Measurements from ENCODE around the gene CAPN13. TPM values are rescaled to one million over a fixed set of nuclear protein-coding genes. Genes with fewer than 3 reads are reported as not detected.

The CAPN13 gene
- total RNA-seq, 1 donor from 2014 or later, result under 0.01 TPM

GRCh38 chr2:30721241-30721640 is 86.0 kb downstream of the CAPN13 start:
- no peaks in the 10 kb centered on the region for H3K36me3 ChIP-seq (ENCODE audit: control insufficient read depth, insufficient read depth, low read length)
- FAIRE-seq (no peak), DNase-seq (ENCODE audit: low read depth) (no peak)
- no peaks in the 10 kb centered on the region for H3K27me3 ChIP-seq (ENCODE audit: control insufficient read depth, insufficient read depth, low read length)
- no peak overlapping the region for H3K4me3 ChIP-seq (ENCODE audit: low read depth, low read length)
- TF ChIP-seq CTCF (IDR thresholded peaks at IDR 0.05; ENCODE audit: insufficient read depth, low read length, severe bottlenecking), result no peak

DNA sequence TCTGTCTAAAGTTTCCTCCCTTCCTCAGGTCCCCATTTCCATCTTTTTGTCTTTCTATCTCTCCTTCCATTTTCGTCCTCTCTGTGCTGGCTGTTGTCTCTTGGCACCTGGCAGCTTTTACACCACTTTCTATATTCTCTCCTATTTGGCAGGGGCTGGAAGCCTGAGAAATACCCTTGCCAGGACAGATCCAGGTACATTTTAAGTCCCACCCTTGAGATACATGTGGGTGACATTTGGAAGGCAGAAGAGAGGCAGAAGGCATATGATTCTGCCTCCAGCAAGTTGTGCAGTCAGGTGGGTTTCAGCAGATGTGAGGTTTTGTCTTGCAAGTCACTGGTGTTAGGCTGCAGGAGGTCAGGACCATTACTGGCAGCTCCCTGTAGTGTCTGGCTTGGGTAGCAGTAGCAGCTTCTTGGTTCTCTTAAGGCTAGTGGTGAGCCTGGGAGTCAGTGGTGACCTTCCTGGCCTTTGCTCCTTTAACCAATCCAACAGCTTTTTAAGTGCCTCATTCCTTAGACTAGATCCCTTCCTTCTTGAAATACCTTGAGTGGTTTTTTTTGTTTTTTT is 90.1 kb downstream of the CAPN13 start:
- H3K4me3 ChIP-seq (ENCODE audit: low read depth, low read length), result no peak overlapping the region
- FAIRE-seq, result no peak
- DNase-seq (ENCODE audit: low read depth), result no peak
- no peaks in the 10 kb centered on the region for H3K27me3 ChIP-seq (ENCODE audit: control insufficient read depth, insufficient read depth, low read length)
- H3K36me3 ChIP-seq (ENCODE audit: control insufficient read depth, insufficient read depth, low read length), result no peaks in the 10 kb centered on the region
- TF ChIP-seq CTCF (IDR thresholded peaks at IDR 0.05; ENCODE audit: insufficient read depth, low read length, severe bottlenecking), result no peak

GRCh38 chr2:30716123-30716900 is 90.9 kb downstream of the CAPN13 start:
- no peak for DNase-seq (ENCODE audit: low read depth)
- Histone ChIP-seq H3K4me3 (ENCODE audit: low read depth, low read length) (no peak overlapping the region), H3K27me3 (ENCODE audit: control insufficient read depth, insufficient read depth, low read length) (no peaks in the 10 kb centered on the region), H3K36me3 (ENCODE audit: control insufficient read depth, insufficient read depth, low read length) (no peaks in the 10 kb centered on the region)
- no peak for FAIRE-seq
- no peak for TF ChIP-seq CTCF (IDR thresholded peaks at IDR 0.05; ENCODE audit: insufficient read depth, low read length, severe bottlenecking)

DNA sequence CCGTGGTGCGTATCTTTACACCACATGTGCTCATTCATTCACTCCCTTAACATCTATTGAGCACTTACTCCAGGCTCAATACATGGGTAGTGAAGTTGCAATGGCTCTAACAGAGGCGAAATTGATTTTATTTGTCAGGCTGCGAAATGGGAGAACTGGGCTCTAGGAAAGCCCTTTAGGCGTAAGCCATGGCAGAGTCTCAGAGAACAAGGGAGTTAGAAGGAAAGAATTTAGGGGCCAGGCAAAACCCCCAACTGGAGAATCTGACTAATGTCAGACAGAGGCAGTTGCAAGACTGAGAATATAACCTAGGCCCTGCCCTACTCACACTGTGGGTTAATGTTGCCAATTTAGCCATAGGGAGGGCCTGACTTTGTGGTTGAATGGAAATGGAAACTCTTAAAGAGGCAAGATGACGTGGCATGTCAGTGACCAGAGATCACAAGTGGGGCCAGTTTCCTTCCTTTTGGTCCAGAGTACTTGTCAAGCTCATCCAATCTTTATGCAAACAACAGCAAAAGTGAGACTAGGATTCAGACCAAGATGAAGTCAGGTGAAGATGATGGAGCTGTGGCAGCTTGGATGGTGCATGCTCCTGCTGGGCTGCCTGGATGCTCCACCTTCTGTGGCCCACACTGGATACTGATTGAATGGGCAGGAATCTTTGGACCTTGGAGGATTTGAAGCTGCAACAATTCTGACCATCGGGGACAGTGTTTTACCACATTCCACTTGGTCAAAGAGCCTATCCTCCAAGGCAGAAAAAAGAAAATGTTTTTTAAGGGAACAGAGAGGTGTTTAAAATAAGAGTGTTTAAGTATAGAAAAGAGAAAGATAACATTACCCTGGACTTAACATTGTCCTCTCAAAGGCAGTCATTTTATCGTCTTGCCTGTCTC is 92.2 kb downstream of the CAPN13 start:
- H3K4me3 ChIP-seq (ENCODE audit: low read depth, low read length), result no peak overlapping the region
- FAIRE-seq (no peak), DNase-seq (ENCODE audit: low read depth) (no peak)
- no peaks in the 10 kb centered on the region for H3K36me3 ChIP-seq (ENCODE audit: control insufficient read depth, insufficient read depth, low read length)
- H3K27me3 ChIP-seq (ENCODE audit: control insufficient read depth, insufficient read depth, low read length), result no peaks in the 10 kb centered on the region
- TF ChIP-seq CTCF (IDR thresholded peaks at IDR 0.05; ENCODE audit: insufficient read depth, low read length, severe bottlenecking), result no peak

GRCh38 chr2:30713698-30714097 is 93.5 kb downstream of the CAPN13 start:
- H3K36me3 ChIP-seq (ENCODE audit: control insufficient read depth, insufficient read depth, low read length), result no peaks in the 10 kb centered on the region
- H3K4me3 ChIP-seq (ENCODE audit: low read depth, low read length), result no peak overlapping the region
- TF ChIP-seq CTCF (IDR thresholded peaks at IDR 0.05; ENCODE audit: insufficient read depth, low read length, severe bottlenecking), result no peak
- FAIRE-seq, result no peak
- DNase-seq (ENCODE audit: low read depth), result no peak
- H3K27me3 ChIP-seq (ENCODE audit: control insufficient read depth, insufficient read depth, low read length), result no peaks in the 10 kb centered on the region

Data from bronchial epithelial cell (primary cell).